ENCODE results near the gene MAP3K10.

The MAP3K10 gene

GRCh38 chr19:40225440-40226305, 34.4 kb downstream of the MAP3K10 start:
- TF ChIP-seq POLR2A (IDR thresholded peaks at IDR 0.05; ENCODE audit: extremely low read depth, insufficient read length) = no peak
- no peak for TF ChIP-seq CTCF (IDR thresholded peaks at IDR 0.05; ENCODE audit: low read depth, low read length)
- TF ChIP-seq, protein P1, sequence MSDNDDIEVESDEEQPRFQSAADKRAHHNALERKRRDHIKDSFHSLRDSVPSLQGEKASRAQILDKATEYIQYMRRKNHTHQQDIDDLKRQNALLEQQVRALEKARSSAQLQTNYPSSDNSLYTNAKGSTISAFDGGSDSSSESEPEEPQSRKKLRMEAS (IDR thresholded peaks at IDR 0.05; ENCODE audit: low read depth, low read length) = no peak
- no peak for TF ChIP-seq MYC (IDR thresholded peaks at IDR 0.05; ENCODE audit: low read depth, low read length)
- no peak overlapping the region for H3K4me3 ChIP-seq (ENCODE audit: low read depth, low read length)
- DNase-seq (ENCODE audit: low read depth) = no peak

DNA sequence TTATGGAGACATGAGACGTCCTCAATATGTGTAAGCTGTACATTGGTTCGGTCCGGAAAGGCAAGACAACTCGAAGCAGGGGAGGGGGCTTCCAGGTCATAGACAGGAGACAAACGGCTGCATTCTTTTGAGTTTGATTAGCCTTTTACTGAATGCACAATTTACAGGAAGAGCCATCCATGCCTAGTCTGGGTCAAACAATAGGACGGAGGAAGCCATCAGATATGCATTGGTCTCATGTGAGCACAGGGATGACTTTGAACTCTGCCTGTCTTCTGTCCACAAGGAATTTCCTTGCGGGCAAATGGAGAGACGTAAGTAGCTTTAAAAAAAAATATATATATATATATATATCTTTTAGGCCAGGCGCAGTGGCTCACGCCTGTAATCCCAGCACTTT, 37.1 kb downstream of the MAP3K10 start:
- DNase-seq (ENCODE audit: low read depth) = no peak
- TF ChIP-seq MYC (IDR thresholded peaks at IDR 0.05; ENCODE audit: low read depth, low read length) = no peak
- TF ChIP-seq CTCF (IDR thresholded peaks at IDR 0.05; ENCODE audit: low read depth, low read length) = no peak
- no peak for TF ChIP-seq POLR2A (IDR thresholded peaks at IDR 0.05; ENCODE audit: extremely low read depth, insufficient read length)
- TF ChIP-seq, protein P1 (IDR thresholded peaks at IDR 0.05; ENCODE audit: low read depth, low read length) = no peak
- H3K4me3 ChIP-seq (ENCODE audit: low read depth, low read length) = no peak overlapping the region

- no peak for DNase-seq (ENCODE audit: low read depth)
- no peak overlapping the region for H3K4me3 ChIP-seq (ENCODE audit: low read depth, low read length)
- TF ChIP-seq, protein P1 (IDR thresholded peaks at IDR 0.05; ENCODE audit: low read depth, low read length) = no peak
- TF ChIP-seq MYC (IDR thresholded peaks at IDR 0.05; ENCODE audit: low read depth, low read length) (no peak), CTCF (IDR thresholded peaks at IDR 0.05; ENCODE audit: low read depth, low read length) (no peak), POLR2A (IDR thresholded peaks at IDR 0.05; ENCODE audit: extremely low read depth, insufficient read length) (no peak)
These were observed 37.6 kb downstream of the MAP3K10 start for GRCh38 chr19:40228863-40229262.

DNA sequence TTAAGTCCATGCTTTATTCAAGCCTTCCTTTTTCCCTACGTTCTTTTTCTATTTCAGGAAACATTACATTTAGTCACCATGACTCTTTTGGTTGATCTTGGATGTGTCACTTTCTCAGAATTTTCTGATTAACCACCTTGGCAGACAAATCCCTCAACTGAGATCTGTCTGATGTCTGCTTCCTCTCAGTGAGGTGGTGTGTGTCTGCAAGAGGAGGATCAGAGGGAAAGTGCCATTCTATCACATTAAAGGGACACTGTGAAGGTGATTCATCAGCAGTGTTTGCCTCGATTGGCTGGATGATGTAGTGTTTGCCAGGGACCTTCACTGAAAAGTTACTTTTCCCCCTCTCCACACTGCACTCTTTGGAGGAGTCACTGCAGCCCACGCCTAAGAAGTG, 38.3 kb downstream of the MAP3K10 start:
- DNase-seq (ENCODE audit: low read depth) = no peak
- H3K4me3 ChIP-seq (ENCODE audit: low read depth, low read length) = no peak overlapping the region
- TF ChIP-seq, protein P1 (IDR thresholded peaks at IDR 0.05; ENCODE audit: low read depth, low read length) = no peak
- TF ChIP-seq CTCF (IDR thresholded peaks at IDR 0.05; ENCODE audit: low read depth, low read length) = no peak
- no peak for TF ChIP-seq MYC (IDR thresholded peaks at IDR 0.05; ENCODE audit: low read depth, low read length)
- no peak for TF ChIP-seq POLR2A (IDR thresholded peaks at IDR 0.05; ENCODE audit: extremely low read depth, insufficient read length)

- DNase-seq (ENCODE audit: low read depth) = no peak
- TF ChIP-seq MYC (IDR thresholded peaks at IDR 0.05; ENCODE audit: low read depth, low read length) (no peak), POLR2A (IDR thresholded peaks at IDR 0.05; ENCODE audit: extremely low read depth, insufficient read length) (no peak), CTCF (IDR thresholded peaks at IDR 0.05; ENCODE audit: low read depth, low read length) (no peak)
- TF ChIP-seq, protein P1 (IDR thresholded peaks at IDR 0.05; ENCODE audit: low read depth, low read length) = no peak
- no peak overlapping the region for H3K4me3 ChIP-seq (ENCODE audit: low read depth, low read length)
These were observed 38.7 kb downstream of the MAP3K10 start for GRCh38 chr19:40229926-40230417.

Data from NB4 (cell line).